GM12864 (cell line): Measurements from ENCODE around the gene LRP5.

ENCODE experiments used
- DNase-seq: peaks from one replicate; pipeline ENCODE4 v3.0.0-alpha.2; 2011; ENCODE audit warnings: low read depth
- H3K4me3 ChIP-seq: 2 replicates; pipeline ENCODE4 v1.5.1; 2011; ENCODE audit warnings: mild to moderate bottlenecking, low read depth, low read length, control low read depth
- CTCF ChIP-seq: IDR thresholded peaks from 2 replicates; pipeline ENCODE4 v1.5.1; 2011; ENCODE audit warnings: low read depth, mild to moderate bottlenecking, moderate library complexity, low read length, control low read depth, inconsistent platforms; ENCODE audit errors: missing control alignments

Gene LRP5

GRCh38 chr11:68330700-68331337 is 18.4 kb downstream of the LRP5 start:
- TF ChIP-seq CTCF: no peak
- no peak overlapping the region for H3K4me3 ChIP-seq
- DNase-seq: no peak

GRCh38 chr11:68331338-68331947 is 19.1 kb downstream of the LRP5 start:
- no peak for DNase-seq
- no peak for TF ChIP-seq CTCF
- H3K4me3 ChIP-seq: no peak overlapping the region

GRCh38 chr11:68332186-68332585 is 19.8 kb downstream of the LRP5 start:
- no peak overlapping the region for H3K4me3 ChIP-seq

GRCh38 chr11:68333173-68333572 is 20.8 kb downstream of the LRP5 start:
- DNase-seq: no peak
- H3K4me3 ChIP-seq: no peak overlapping the region
- no peak for TF ChIP-seq CTCF

More at GRCh38 chr11:68332186-68332585, 19.8 kb downstream of the LRP5 start:
- no peak for TF ChIP-seq CTCF
- no peak for DNase-seq

- TF ChIP-seq CTCF: no peak
These were observed 22.5 kb downstream of the LRP5 start for GRCh38 chr11:68334923-68335322.

GRCh38 chr11:68335683-68336082 is 23.3 kb downstream of the LRP5 start:
- no peak for DNase-seq
- no peak overlapping the region for H3K4me3 ChIP-seq
- no peak for TF ChIP-seq CTCF

More at GRCh38 chr11:68334923-68335322, 22.5 kb downstream of the LRP5 start:
- no peak overlapping the region for H3K4me3 ChIP-seq
- DNase-seq: no peak

- no peak for TF ChIP-seq CTCF
- no peak overlapping the region for H3K4me3 ChIP-seq
- no peak for DNase-seq
These were observed 24.3 kb downstream of the LRP5 start for GRCh38 chr11:68336716-68337115.
